HG03108 (cell line): ENCODE results near the gene SNTG2.
"Not testable (repeated sequence)": the region's sequence is repeated elsewhere in the genome, so short reads cannot be mapped to it uniquely, and the experiment has no call there.

ENCODE experiments used
- ATAC-seq: cut with Tn5 transposase; IDR thresholded peaks from one replicate; pipeline ENCODE4 v1.9.1; 2021; ENCODE audit warnings: moderate library complexity; ENCODE audit not compliant: unreplicated experiment

The SNTG2 gene

GRCh38 chr2:1088192-1088860 lies 137.7 kb downstream of the SNTG2 start:
- no peak for ATAC-seq

GRCh38 chr2:1088940-1089339 lies 138.3 kb downstream of the SNTG2 start:
- ATAC-seq = no peak

- ATAC-seq = no peak
Observed at GRCh38 chr2:1091895-1092585, 141.4 kb downstream of the SNTG2 start.

- not testable (repeated sequence) for ATAC-seq
Observed at GRCh38 chr2:1093668-1094067, 143.0 kb downstream of the SNTG2 start.

GRCh38 chr2:1097101-1097500 lies 146.5 kb downstream of the SNTG2 start:
- ATAC-seq = no peak

- no peak for ATAC-seq
Observed at GRCh38 chr2:1099418-1099817, 148.8 kb downstream of the SNTG2 start.

GRCh38 chr2:1101011-1101782 lies 150.5 kb downstream of the SNTG2 start:
- ATAC-seq = no peak

- ATAC-seq = no peak
Observed at GRCh38 chr2:1101982-1102590, 151.4 kb downstream of the SNTG2 start.

- no peak for ATAC-seq
Observed at GRCh38 chr2:1104364-1104763, 153.7 kb downstream of the SNTG2 start.

- not testable (repeated sequence) for ATAC-seq
Observed at GRCh38 chr2:1106344-1106743, 155.7 kb downstream of the SNTG2 start.

- no peak for ATAC-seq
Observed at GRCh38 chr2:1115843-1116539, 165.3 kb downstream of the SNTG2 start.

GRCh38 chr2:1117569-1117968 lies 166.9 kb downstream of the SNTG2 start:
- no peak for ATAC-seq

- no peak for ATAC-seq
Observed at GRCh38 chr2:1125217-1125616, 174.6 kb downstream of the SNTG2 start.

GRCh38 chr2:1125633-1126370 lies 175.2 kb downstream of the SNTG2 start:
- ATAC-seq = no peak

GRCh38 chr2:1129982-1130381 lies 179.3 kb downstream of the SNTG2 start:
- ATAC-seq = no peak

GRCh38 chr2:1130922-1131321 lies 180.3 kb downstream of the SNTG2 start:
- no peak for ATAC-seq

- ATAC-seq = no peak
Observed at GRCh38 chr2:1132328-1132969, 181.8 kb downstream of the SNTG2 start.

GRCh38 chr2:1133896-1134295 lies 183.2 kb downstream of the SNTG2 start:
- not testable (repeated sequence) for ATAC-seq

- no peak for ATAC-seq
Observed at GRCh38 chr2:1134629-1135028, 184.0 kb downstream of the SNTG2 start.

- ATAC-seq = no peak
Observed at GRCh38 chr2:1136067-1136466, 185.4 kb downstream of the SNTG2 start.
